Esophagus muscularis mucosa (tissue), 4 donors: ENCODE measurements around the gene THBS3. TPM values are rescaled to one million over a fixed set of nuclear protein-coding genes. Genes with fewer than 3 reads are reported as not detected.

ENCODE experiments used
- DNase-seq: peaks from one replicate; pipeline ENCODE4 v3.0.0-alpha.2; 2017; ENCODE audit errors: extremely low spot score
- H3K27ac ChIP-seq, 4 donors: fragments of 200-600 bp; sonication (generic); replicated peaks in 1 of 4; 1 replicate in 3 of 4; 2 replicates in 1 of 4; pipeline ENCODE4 v1.5.1; 2016 to 2019; ENCODE audit warnings: mild to moderate bottlenecking in 1 of 4
- H3K27me3 ChIP-seq, 4 donors: fragments of 200-600 bp; sonication (generic); one replicate each; pipeline versions ENCODE4 v1.5.1 to v1.6.0; 2016 to 2019
- H3K36me3 ChIP-seq, 4 donors: fragments of 200-600 bp; sonication (generic); one replicate each; pipeline ENCODE4 v1.5.1; 2016 to 2019
- H3K4me1 ChIP-seq, 4 donors: fragments of 200-600 bp; sonication (generic); one replicate each; pipeline ENCODE4 v1.5.1; 2016 to 2019
- H3K4me3 ChIP-seq, 4 donors: fragments of 200-600 bp; sonication (generic); 1 replicate in 2 of 4; 2 replicates in 2 of 4; pipeline ENCODE4 v1.5.1; 2016 to 2019; ENCODE audit warnings: mild to moderate bottlenecking in 4 of 4, moderate library complexity in 1 of 4
- H3K9me3 ChIP-seq, 4 donors: fragments of 200-600 bp; sonication (generic); 1 replicate in 3 of 4; 2 replicates in 1 of 4; pipeline ENCODE4 v1.5.1; 2016 to 2019
- EP300 ChIP-seq: sonication (generic); formaldehyde crosslinking; IDR thresholded peaks from one replicate; pipeline ENCODE4 v1.6.1; 2017; ENCODE audit warnings: antibody characterized with exemption
- POLR2A ChIP-seq: fragments of 450-650 bp; IDR thresholded peaks from one replicate; pipeline ENCODE4 v1.6.1; 2017; ENCODE audit warnings: antibody characterized with exemption, moderate library complexity, mild to moderate bottlenecking, low read depth
- POLR2AphosphoS5 ChIP-seq, 2 donors: sonication (generic); formaldehyde crosslinking; IDR thresholded peaks; one replicate each; pipeline ENCODE4 v1.6.1; 2017; ENCODE audit warnings: antibody characterized with exemption in 2 of 2
- WGBS: methylation state at CpG from one replicate; pipeline ENCODE4 v1.1.5; 2018; 5-methylcytosine and 5-hydroxymethylcytosine counted together
- intact Hi-C: fragments of 100-400 bp; cut with DNase I; formaldehyde crosslinking; loops from one replicate; pipeline ENCODE4 v1.15.1; 2023
- total RNA-seq, 4 donors: library from RNA; depleted of rRNA; stranded (reverse); fragments of >200 nt; gene quantifications; one replicate each; pipeline versions ENCODE4 v1.1.0 to v1.2.1, GENCODE V29; 2016
- TF ChIP-seq, protein P1 (sequence below), 3 experiments: fragments of 200-600 bp in 2 of 3; fragments of 450-650 bp in 1 of 3; sonication (generic) in 2 of 3; IDR thresholded peaks; one replicate each; pipeline ENCODE4 v1.5.1; 2017 to 2019; ENCODE audit warnings: antibody characterized with exemption in 3 of 3, mild to moderate bottlenecking in 2 of 3, moderate library complexity in 1 of 3

Gene THBS3
- total RNA-seq, 4 donors from 2014 or later = 16.2 to 37.4 (median 23.4) TPM

DNA sequence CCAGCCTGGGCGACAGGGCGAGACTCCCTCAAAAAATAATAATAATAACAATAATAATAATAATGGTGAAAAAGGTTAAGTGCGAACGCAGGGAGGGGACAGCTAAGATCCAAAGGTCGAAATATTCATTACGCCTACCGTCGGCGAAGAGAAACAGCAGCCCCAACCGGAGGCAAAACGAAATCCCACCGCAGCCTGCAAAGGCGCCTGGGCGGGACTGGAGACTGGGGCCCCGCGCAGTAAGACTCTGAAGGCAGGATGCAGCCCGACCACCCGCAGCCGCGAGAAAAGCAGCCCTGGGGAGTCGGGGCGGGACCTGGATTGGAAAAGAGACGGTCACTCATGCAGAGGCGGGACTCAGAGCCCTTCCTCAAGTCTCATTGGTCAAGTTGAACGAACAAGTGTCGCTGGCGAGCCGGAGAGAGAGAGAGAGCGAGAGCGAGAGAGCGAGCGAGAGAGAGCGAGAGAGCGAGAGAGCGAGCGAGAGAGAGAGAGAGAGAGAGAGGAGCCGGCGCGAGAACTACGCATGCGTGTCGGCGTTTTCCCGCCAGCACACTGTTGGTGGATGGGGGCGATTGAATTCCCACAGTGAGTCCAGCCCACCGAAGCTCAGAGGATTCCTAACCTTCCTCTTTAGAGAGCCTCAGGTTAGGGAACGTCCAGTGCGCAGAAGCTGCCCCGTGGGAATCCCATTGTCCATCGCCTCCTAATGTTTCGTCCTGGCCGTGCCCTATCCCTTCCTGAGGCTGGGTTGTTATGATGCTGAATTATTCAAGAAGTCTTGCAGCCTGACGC lies 36.9 kb upstream of the THBS3 start:
- WGBS = under 1% methylated on average over 52 of the region's 53 CpGs
- Histone ChIP-seq H3K27ac (peak overlapping the region; percentile 83 to 92 (median 90)), H3K9me3 (peaks cover 0 to 3% (median 0%) of the 10 kb centered on the region in 4 donors), H3K27me3 (peaks cover 0 to 4% (median 0%) of the 10 kb centered on the region in 4 donors), H3K36me3 (peaks cover 10 to 31% (median 20%) of the 10 kb centered on the region in 4 donors), H3K4me3 (peak overlapping the region; percentile 56 to 68 (median 60)), H3K4me1 (peaks cover 17 to 50% (median 49%) of the 10 kb centered on the region in 4 donors)
- TF ChIP-seq POLR2AphosphoS5 (IDR thresholded peaks at IDR 0.05) = peak; percentile 94 to 95
- TF ChIP-seq, protein P1, sequence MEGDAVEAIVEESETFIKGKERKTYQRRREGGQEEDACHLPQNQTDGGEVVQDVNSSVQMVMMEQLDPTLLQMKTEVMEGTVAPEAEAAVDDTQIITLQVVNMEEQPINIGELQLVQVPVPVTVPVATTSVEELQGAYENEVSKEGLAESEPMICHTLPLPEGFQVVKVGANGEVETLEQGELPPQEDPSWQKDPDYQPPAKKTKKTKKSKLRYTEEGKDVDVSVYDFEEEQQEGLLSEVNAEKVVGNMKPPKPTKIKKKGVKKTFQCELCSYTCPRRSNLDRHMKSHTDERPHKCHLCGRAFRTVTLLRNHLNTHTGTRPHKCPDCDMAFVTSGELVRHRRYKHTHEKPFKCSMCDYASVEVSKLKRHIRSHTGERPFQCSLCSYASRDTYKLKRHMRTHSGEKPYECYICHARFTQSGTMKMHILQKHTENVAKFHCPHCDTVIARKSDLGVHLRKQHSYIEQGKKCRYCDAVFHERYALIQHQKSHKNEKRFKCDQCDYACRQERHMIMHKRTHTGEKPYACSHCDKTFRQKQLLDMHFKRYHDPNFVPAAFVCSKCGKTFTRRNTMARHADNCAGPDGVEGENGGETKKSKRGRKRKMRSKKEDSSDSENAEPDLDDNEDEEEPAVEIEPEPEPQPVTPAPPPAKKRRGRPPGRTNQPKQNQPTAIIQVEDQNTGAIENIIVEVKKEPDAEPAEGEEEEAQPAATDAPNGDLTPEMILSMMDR (IDR thresholded peaks at IDR 0.05) = peak; percentile 54 to 74 (median 66)
- no peak for TF ChIP-seq EP300
- peak; percentile 67 for TF ChIP-seq POLR2A
- intact Hi-C loops = no loop called here
- DNase-seq = peak; percentile 99

DNA sequence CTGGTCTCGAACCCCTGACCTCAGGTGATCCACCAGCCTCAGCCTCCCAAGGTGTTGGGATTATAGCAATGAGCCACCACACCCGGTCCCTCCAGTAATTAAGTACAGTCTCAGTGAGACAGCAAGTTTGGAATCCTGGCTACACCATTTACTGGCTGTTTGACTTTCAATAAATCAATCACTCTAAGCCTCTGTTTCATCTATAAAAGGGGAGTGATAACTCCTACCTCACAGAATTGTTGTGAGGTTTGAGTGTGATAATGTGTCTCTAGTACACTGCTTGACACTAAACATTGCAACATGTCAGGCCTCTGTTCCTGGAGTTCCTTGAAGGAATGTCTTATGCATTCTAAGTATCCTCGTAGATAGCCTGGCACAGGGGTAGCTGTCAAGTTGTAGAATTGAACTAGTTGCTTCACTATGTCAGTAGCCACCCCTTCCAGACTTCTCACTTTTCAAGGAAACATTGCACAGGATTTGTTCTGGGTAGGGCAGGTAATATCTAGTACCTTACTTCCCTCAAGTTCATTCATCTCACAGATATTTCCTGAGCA lies 35.2 kb upstream of the THBS3 start:
- H3K36me3 ChIP-seq = peaks cover 7 to 30% (median 19%) of the 10 kb centered on the region in 4 donors
- WGBS = 81% methylated on average over 2 of the region's 3 CpGs
- peaks cover 0 to 4% (median 0%) of the 10 kb centered on the region in 4 donors for H3K27me3 ChIP-seq
- H3K4me3 ChIP-seq = peak overlapping the region; percentile 56 to 68 (median 60)
- intact Hi-C loops = no loop called here
- DNase-seq = no peak
- H3K27ac ChIP-seq = peak overlapping the region; percentile 83 to 92 (median 90)
- H3K4me1 ChIP-seq = peaks cover 17 to 50% (median 49%) of the 10 kb centered on the region in 4 donors
- TF ChIP-seq POLR2AphosphoS5 (IDR thresholded peaks at IDR 0.05) = peak in 1 of 2 donors; percentile 20
- TF ChIP-seq, protein P1 (IDR thresholded peaks at IDR 0.05) = no peak
- H3K9me3 ChIP-seq = peaks cover 0 to 3% (median 0%) of the 10 kb centered on the region in 4 donors

DNA sequence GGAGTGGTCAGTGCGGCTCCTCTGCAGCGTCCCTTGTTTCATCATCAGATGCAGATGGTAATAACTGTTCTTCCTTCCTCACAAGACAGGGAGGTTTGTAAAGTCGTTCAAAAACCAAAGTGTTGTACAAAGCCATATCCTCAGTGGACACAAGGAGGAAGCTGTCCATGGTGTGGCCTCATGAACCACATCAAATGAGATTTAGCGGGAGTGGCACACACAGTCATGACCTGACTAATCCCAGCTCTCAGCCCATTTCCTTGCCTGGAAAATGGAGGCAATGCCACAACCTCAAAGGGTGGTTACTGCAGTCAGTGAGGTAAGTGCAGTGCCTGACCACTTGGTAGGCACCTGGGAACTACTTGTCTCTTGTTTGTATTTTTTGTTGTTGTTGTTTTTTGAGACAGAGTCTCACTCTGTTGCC lies 34.2 kb upstream of the THBS3 start:
- Histone ChIP-seq H3K4me1 (peaks cover 17 to 50% (median 49%) of the 10 kb centered on the region in 4 donors), H3K9me3 (peaks cover 0 to 3% (median 0%) of the 10 kb centered on the region in 4 donors), H3K27ac (peak overlapping the region in 3 of 4 donors; percentile 8 to 92 (median 35)), H3K36me3 (peaks cover 0 to 30% (median 20%) of the 10 kb centered on the region in 4 donors), H3K27me3 (peaks cover 0 to 4% (median 0%) of the 10 kb centered on the region in 4 donors), H3K4me3 (no peak overlapping the region)
- WGBS = 75% methylated on average over 4 of the region's 4 CpGs
- intact Hi-C loops = no loop called here
- no peak for DNase-seq
- no peak for TF ChIP-seq POLR2A
- TF ChIP-seq EP300 = no peak
- TF ChIP-seq POLR2AphosphoS5 (IDR thresholded peaks at IDR 0.05) = no peak
- TF ChIP-seq, protein P1 (IDR thresholded peaks at IDR 0.05) = no peak

DNA sequence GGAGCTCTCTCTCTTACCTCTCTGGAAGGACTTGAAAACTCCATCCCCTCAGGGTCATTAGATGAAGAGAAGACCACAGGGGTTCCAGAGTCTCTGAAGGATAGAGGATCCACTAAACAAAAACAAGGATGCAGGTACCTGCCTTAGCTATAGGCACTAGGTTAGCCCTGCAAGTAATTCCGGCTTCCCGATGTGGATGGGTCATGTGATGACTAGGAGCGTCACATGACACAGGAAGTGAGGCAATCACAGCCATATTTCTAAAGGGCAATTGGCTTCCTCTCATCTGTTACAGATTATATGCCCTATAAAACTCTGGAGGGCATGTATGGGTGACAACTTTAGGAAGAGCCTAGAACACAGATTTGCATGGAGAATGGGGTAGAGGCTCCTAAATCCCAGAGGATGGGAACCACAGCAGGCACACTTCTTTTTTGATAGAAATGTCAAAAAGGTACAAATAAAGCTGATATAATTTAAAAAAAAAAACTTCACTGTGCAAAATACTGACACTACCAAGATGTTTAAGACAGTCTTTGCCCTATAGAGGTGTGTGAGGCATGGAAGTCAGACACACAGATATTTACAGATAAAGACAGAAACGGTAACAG lies 33.5 kb upstream of the THBS3 start:
- H3K9me3 ChIP-seq = peaks cover 0 to 3% (median 0%) of the 10 kb centered on the region in 4 donors
- peak overlapping the region; percentile 1 to 57 (median 45) for H3K27ac ChIP-seq
- H3K4me1 ChIP-seq = peaks cover 17 to 50% (median 49%) of the 10 kb centered on the region in 4 donors
- no peak for DNase-seq
- H3K4me3 ChIP-seq = peak overlapping the region; percentile 45 to 56 (median 49)
- TF ChIP-seq POLR2A (no peak), EP300 (no peak), POLR2AphosphoS5 (IDR thresholded peaks at IDR 0.05) (peak; percentile 41 to 86)
- TF ChIP-seq, protein P1 (IDR thresholded peaks at IDR 0.05) = peak in 1 of 3 experiments; percentile 9
- 16% methylated on average over 4 of the region's 4 CpGs for WGBS
- peaks cover 0 to 4% (median 0%) of the 10 kb centered on the region in 4 donors for H3K27me3 ChIP-seq
- peaks cover 2 to 32% (median 25%) of the 10 kb centered on the region in 4 donors for H3K36me3 ChIP-seq
- intact Hi-C loops = no loop called here
